ENCODE measurements around the gene MYL9. TPM values are rescaled to one million over a fixed set of nuclear protein-coding genes. Genes with fewer than 3 reads are reported as not detected.
A peak's percentile ranks its signal among the peaks of the same experiment; 100 is the strongest.
"Not testable (repeated sequence)": the region's sequence is repeated elsewhere in the genome, so short reads cannot be mapped to it uniquely, and the experiment has no call there.

Gene MYL9
- total RNA-seq, 4 donors from 2014 or later = 2,169 to 3,466 (median 2,516) TPM

GRCh38 chr20:36507746-36508145, 33.6 kb upstream of the MYL9 start:
- H3K4me1 ChIP-seq = peaks cover 0 to 11% (median 7%) of the 10 kb centered on the region in 4 donors
- intact Hi-C loops (cut with DNase I) = no loop called here
- H3K27me3 ChIP-seq = no peaks in the 10 kb centered on the region
- peaks cover 12 to 98% (median 82%) of the 10 kb centered on the region in 4 donors for H3K36me3 ChIP-seq
- DNase-seq (ENCODE audit: extremely low spot score) = no peak
- no peak overlapping the region for H3K27ac ChIP-seq (replicated peaks in 1 of 4)
- H3K9me3 ChIP-seq = no peaks in the 10 kb centered on the region
- 84% methylated on average over 6 of the region's 6 CpGs for WGBS
- H3K4me3 ChIP-seq = no peak overlapping the region
- TF ChIP-seq CTCF (IDR thresholded peaks at IDR 0.05) = no peak
- TF ChIP-seq POLR2A (IDR thresholded peaks at IDR 0.05; ENCODE audit: low read depth) = no peak
- no peak for TF ChIP-seq POLR2AphosphoS5 (IDR thresholded peaks at IDR 0.05)
- TF ChIP-seq EP300 (IDR thresholded peaks at IDR 0.05) = no peak

DNA sequence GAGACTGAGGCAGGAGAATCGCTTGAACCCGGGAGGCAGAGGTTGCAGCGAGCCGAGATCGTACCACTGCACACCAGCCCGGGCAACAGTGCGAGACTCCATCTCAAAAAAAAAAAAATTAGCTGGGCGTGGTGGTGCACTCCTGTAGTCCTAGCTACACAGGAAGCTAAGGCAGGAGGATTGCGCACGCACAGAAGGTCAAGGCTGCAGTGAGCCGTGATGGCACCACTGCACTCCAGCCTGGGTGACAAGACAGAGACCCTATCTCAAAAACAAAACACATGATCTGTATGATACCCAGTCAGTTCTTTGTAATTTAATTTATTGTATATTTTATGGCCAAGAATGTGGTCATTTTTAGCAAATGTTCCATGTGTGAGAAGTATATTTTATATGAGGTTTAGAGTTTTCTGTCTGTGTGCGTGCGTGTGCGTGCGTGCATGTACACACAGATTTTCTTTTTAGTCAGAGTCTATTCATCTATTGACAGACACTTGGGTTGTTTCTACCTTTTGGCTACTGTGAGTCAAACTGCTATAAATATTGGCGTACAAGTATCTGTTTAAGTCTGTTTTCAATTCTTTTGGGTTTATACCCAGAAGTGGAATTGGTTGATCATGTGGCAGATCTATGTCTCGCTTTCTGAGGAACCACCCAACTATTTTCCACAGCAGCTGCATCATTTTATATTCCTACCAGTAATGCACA, 22.2 kb upstream of the MYL9 start:
- peaks cover 2 to 80% (median 58%) of the 10 kb centered on the region in 4 donors for H3K36me3 ChIP-seq
- H3K27me3 ChIP-seq = no peaks in the 10 kb centered on the region
- H3K27ac ChIP-seq (replicated peaks in 1 of 4) = no peak overlapping the region
- no peak for DNase-seq (ENCODE audit: extremely low spot score)
- no peak overlapping the region for H3K4me3 ChIP-seq
- intact Hi-C loops (cut with DNase I) = no loop called here
- H3K9me3 ChIP-seq = no peaks in the 10 kb centered on the region
- H3K4me1 ChIP-seq = peaks cover 0 to 63% (median 57%) of the 10 kb centered on the region in 4 donors
- TF ChIP-seq CTCF (IDR thresholded peaks at IDR 0.05) = no peak
- no peak for TF ChIP-seq POLR2AphosphoS5 (IDR thresholded peaks at IDR 0.05)
- no peak for TF ChIP-seq EP300 (IDR thresholded peaks at IDR 0.05)
- TF ChIP-seq POLR2A (IDR thresholded peaks at IDR 0.05; ENCODE audit: low read depth) = no peak
- 96% methylated on average over 15 of the region's 17 CpGs for WGBS

DNA sequence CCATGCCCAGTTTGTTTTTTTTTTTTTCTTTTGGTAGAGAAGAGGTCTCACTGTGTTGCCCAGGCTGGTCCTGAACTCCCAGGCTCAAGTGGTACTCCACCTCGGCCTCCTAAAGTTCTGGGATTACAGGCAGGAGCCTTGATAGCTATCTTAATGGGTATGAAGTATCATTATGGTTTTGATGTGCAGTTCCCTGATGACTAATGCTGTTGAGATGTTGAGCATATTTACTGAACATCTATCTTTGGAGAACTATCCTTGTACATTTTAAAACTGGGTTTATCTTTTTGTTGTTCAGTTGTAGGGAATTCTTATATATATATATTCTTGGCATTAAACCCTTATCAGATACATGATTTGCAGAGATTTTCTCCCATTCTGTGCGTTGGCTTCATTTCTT, 21.4 kb upstream of the MYL9 start:
- H3K27ac ChIP-seq (replicated peaks in 1 of 4) = no peak overlapping the region
- WGBS = 84% methylated on average over 2 of the region's 2 CpGs
- no peaks in the 10 kb centered on the region for H3K27me3 ChIP-seq
- peaks cover 0 to 65% (median 59%) of the 10 kb centered on the region in 4 donors for H3K4me1 ChIP-seq
- no peak for DNase-seq (ENCODE audit: extremely low spot score)
- no peak for TF ChIP-seq CTCF (IDR thresholded peaks at IDR 0.05)
- TF ChIP-seq POLR2AphosphoS5 (IDR thresholded peaks at IDR 0.05) = no peak
- TF ChIP-seq EP300 (IDR thresholded peaks at IDR 0.05) = no peak
- TF ChIP-seq POLR2A (IDR thresholded peaks at IDR 0.05; ENCODE audit: low read depth) = no peak
- H3K9me3 ChIP-seq = no peaks in the 10 kb centered on the region
- intact Hi-C loops (cut with DNase I) = no loop called here
- H3K4me3 ChIP-seq = no peak overlapping the region
- peaks cover 8 to 80% (median 58%) of the 10 kb centered on the region in 4 donors for H3K36me3 ChIP-seq

DNA sequence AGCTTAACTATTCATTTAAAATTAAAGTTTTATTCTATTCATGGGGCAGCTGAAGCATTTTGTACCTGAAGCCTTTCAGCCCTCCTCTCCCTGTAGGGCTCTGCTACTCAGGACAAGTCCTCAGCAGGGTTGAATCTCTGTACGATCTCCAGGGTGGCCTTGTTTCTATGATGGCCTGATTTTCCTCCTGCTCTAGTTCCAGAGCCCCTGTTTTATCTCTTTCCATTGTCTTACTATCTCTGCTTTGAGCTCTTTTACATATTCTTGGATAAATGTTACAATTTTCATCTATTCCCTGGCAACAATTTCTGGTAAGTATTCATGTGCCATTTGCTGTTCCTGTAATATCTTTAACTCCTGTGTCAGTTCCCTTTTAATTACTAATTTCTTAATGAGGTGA, 19.8 kb upstream of the MYL9 start:
- DNase-seq (ENCODE audit: extremely low spot score) = no peak
- 40% methylated on average over 1 of the region's 1 CpG for WGBS
- Histone ChIP-seq H3K36me3 (peaks cover 17 to 82% (median 70%) of the 10 kb centered on the region in 4 donors), H3K27me3 (no peaks in the 10 kb centered on the region), H3K27ac (replicated peaks in 1 of 4) (peak overlapping the region; percentile 46 to 81 (median 56)), H3K4me3 (no peak overlapping the region), H3K9me3 (no peaks in the 10 kb centered on the region), H3K4me1 (peaks cover 0 to 65% (median 60%) of the 10 kb centered on the region in 4 donors)
- TF ChIP-seq EP300 (IDR thresholded peaks at IDR 0.05) (no peak), POLR2A (IDR thresholded peaks at IDR 0.05; ENCODE audit: low read depth) (no peak), CTCF (IDR thresholded peaks at IDR 0.05) (no peak), POLR2AphosphoS5 (IDR thresholded peaks at IDR 0.05) (no peak)
- intact Hi-C loops (cut with DNase I) = no loop called here

DNA sequence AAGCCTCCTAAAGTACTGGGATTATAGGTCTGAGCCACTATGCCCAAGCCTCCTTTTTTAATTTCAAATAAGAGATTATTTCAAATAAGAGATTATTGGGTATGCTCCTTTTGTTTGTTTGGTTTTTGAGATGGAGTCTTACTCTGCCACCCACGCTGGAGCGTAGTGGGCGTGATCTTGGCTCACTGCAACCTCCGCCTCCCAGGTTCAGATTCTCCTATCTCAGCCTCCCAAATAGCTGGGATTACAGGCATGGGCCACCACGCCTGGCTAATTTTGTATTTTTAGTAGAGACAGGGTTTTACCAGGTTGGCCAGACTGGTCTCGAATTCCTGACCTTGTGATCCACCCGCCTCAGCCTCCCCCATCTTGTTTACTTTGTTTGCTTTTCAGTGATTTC, 18.9 kb upstream of the MYL9 start:
- H3K9me3 ChIP-seq; H3K4me3 ChIP-seq; H3K27me3 ChIP-seq; intact Hi-C loops (cut with DNase I); DNase-seq (ENCODE audit: extremely low spot score): not testable (repeated sequence)
- 88% methylated on average over 7 of the region's 7 CpGs for WGBS
- Histone ChIP-seq H3K27ac (replicated peaks in 1 of 4) (peak overlapping the region; percentile 21 to 81 (median 55)), H3K4me1 (peaks cover 0 to 68% (median 62%) of the 10 kb centered on the region in 4 donors), H3K36me3 (peaks cover 17 to 86% (median 77%) of the 10 kb centered on the region in 4 donors)
